K562 (cell line): ENCODE results near the gene PCDH18. TPM values are rescaled to one million over a fixed set of nuclear protein-coding genes. Genes with fewer than 3 reads are reported as not detected.

Experiments used
- ATAC-seq: fragments of 200-7000 bp; cut with Tn5 transposase; 3 replicates; pipeline ENCODE4 v1.9.1; 2020; ENCODE audit warnings: moderate library complexity
- BruUV-seq: library from RNA; stranded (reverse); fragments of 400-500 nt; replicated peaks from 2 replicates; lab custom pipeline; 2021; lab: Mats Ljungman, UMichigan
- CTCF ChIA-PET: fragments of 300-600 bp; formaldehyde crosslinking; extraction: SDS; loops from one replicate; lab custom pipeline; 2021; ENCODE audit warnings: low intra/inter-chr PET ratio; lab: Yijun Ruan, JAX
- POLR2A ChIA-PET: fragments of 300-600, 350-650 bp; sonication (Branson Sonifier 250); formaldehyde crosslinking; extraction: SDS; loops from one replicate; lab custom pipeline; 2021; ENCODE audit warnings: antibody characterized with exemption, inconsistent platforms; lab: Yijun Ruan, JAX
- DNase-seq, 4 experiments: peaks; one replicate each; pipeline versions ENCODE4 v3.0.0 to v3.0.0-alpha.2; 2011 to 2018; ENCODE audit warnings: low spot score in 3 of 4, mixed read lengths in 3 of 4; ENCODE audit errors: extremely low read depth in 1 of 4
- FAIRE-seq: peaks from 2 replicates; lab custom pipeline; 2011; peaks lifted over from hg19 to GRCh38; lab: Jason Lieb, UNC
- H2AFZ ChIP-seq: 2 replicates; pipeline ENCODE4 v1.6.0; 2011; ENCODE audit warnings: low read depth, low read length, control low read depth, inconsistent platforms
- H3K27ac ChIP-seq: fragments of 200-600 bp; 3 replicates; pipeline ENCODE4 v1.8.0; 2011; ENCODE audit warnings: low read depth, mild to moderate bottlenecking, control low read depth, inconsistent platforms, low read length, moderate library complexity, mixed read lengths; ENCODE audit errors: extremely low read depth
- H3K27me3 ChIP-seq, 2 experiments: fragments of 300-600 bp in 1 of 2; 2 replicates in 1 of 2; 3 replicates in 1 of 2; pipeline versions ENCODE4 v1.6.0 to v1.8.0; 2011; ENCODE audit warnings: inconsistent platforms in 2 of 2, low read length in 2 of 2, mild to moderate bottlenecking in 1 of 2, mixed read lengths in 1 of 2, moderate library complexity in 1 of 2; ENCODE audit not compliant: control insufficient read depth in 2 of 2, insufficient read depth in 2 of 2
- H3K36me3 ChIP-seq: fragments of 300-600 bp; 3 replicates; pipeline ENCODE4 v1.8.0; 2011; ENCODE audit warnings: mild to moderate bottlenecking, low read length, inconsistent platforms; ENCODE audit not compliant: control insufficient read depth, insufficient read depth
- H3K4me1 ChIP-seq, 2 experiments: fragments of 200-600 bp in 1 of 2; replicated peaks in 1 of 2; 2 replicates in 1 of 2; 3 replicates in 1 of 2; pipeline versions ENCODE4 v1.5.1 to v1.8.0; 2011; ENCODE audit warnings: inconsistent platforms in 2 of 2, low read length in 2 of 2, mild to moderate bottlenecking in 1 of 2, mixed read lengths in 1 of 2, moderate library complexity in 1 of 2; ENCODE audit not compliant: control insufficient read depth in 2 of 2, insufficient read depth in 2 of 2
- H3K4me2 ChIP-seq: 2 replicates; pipeline ENCODE4 v1.6.1; 2011; ENCODE audit warnings: low read length, control low read depth, inconsistent platforms, mixed read lengths; ENCODE audit not compliant: insufficient read depth
- H3K4me3 ChIP-seq: fragments of 200-600 bp; sonication (generic), shearing (Covaris generic); 2 replicates; pipeline ENCODE4 v1.5.1; 2016; ENCODE audit warnings: control low read depth, inconsistent platforms
- H3K79me2 ChIP-seq: fragments of 200-600 bp; 3 replicates; pipeline ENCODE4 v1.8.0; 2011; ENCODE audit warnings: low read length, inconsistent platforms; ENCODE audit not compliant: control insufficient read depth, insufficient read depth
- H3K9ac ChIP-seq, 2 experiments: 2 replicates each; pipeline versions ENCODE4 v1.6.0 to v1.6.1; 2011; ENCODE audit warnings: low read depth in 2 of 2, low read length in 2 of 2, control low read depth in 1 of 2, inconsistent platforms in 1 of 2, mild to moderate bottlenecking in 1 of 2, mixed read lengths in 1 of 2; ENCODE audit not compliant: insufficient read depth in 1 of 2
- H3K9me1 ChIP-seq: one replicate; pipeline ENCODE4 v1.6.0; 2011; ENCODE audit warnings: inconsistent platforms, mild to moderate bottlenecking, low read length, moderate library complexity; ENCODE audit not compliant: control insufficient read depth, insufficient read depth
- H3K9me3 ChIP-seq: replicated peaks from 2 replicates; pipeline ENCODE4 v1.5.1; 2011; ENCODE audit warnings: low read depth, low read length, inconsistent platforms; ENCODE audit not compliant: control insufficient read depth, insufficient read depth
- H4K20me1 ChIP-seq: replicated peaks from 2 replicates; pipeline ENCODE4 v1.6.1; 2011; ENCODE audit warnings: low read length, inconsistent platforms, mixed read lengths; ENCODE audit not compliant: control insufficient read depth, insufficient read depth
- AFF4 ChIP-seq: sonication (generic); formaldehyde crosslinking; IDR thresholded peaks from 2 replicates; pipeline ENCODE4 v1.8.0; 2023; ENCODE audit warnings: mild to moderate bottlenecking, missing genetic modification reagents
- BHLHE40 ChIP-seq: IDR thresholded peaks from 2 replicates; pipeline ENCODE4 v1.6.1; 2011; ENCODE audit warnings: low read length, improper control_type of control experiment
- NR1H2 ChIP-seq: sonication (generic); formaldehyde crosslinking; IDR thresholded peaks from 2 replicates; pipeline ENCODE4 v1.4.0; 2020; ENCODE audit warnings: mild to moderate bottlenecking, missing genetic modification reagents
- in situ Hi-C: fragments of 300-500 bp; cut with MboI; formaldehyde crosslinking; loops from 4 replicates; pipeline ENCODE4 v1.15.0; 2018; ENCODE audit warnings: inconsistent platforms, mixed read lengths
- intact Hi-C: fragments of 100-400 bp; cut with micrococcal nuclease; formaldehyde crosslinking; loops from 2 replicates; pipeline ENCODE4 v1.14.2; 2022
- polyA plus RNA-seq, 8 experiments: library from polyadenylated mRNA; depleted of rRNA in 4 of 8; stranded (reverse) in 5 of 8; unstranded in 3 of 8; fragments of >200 nt; fragmentation: Nextera tagmentation in 2 of 8; fragmentation: Illumina TruSeq in 1 of 8; extraction: Ambion mirVana in 2 of 8; extraction: Trizol in 1 of 8; gene quantifications; 2 replicates each; pipeline versions ENCODE4 v1.2.1 to v1.2.3, GENCODE V29; 2011 to 2014; ENCODE audit warnings: inconsistent platforms in 1 of 8, missing spikeins in 1 of 8
- total RNA-seq, 7 experiments: library from RNA; depleted of rRNA in 6 of 7; stranded (reverse); fragments of >200 nt in 6 of 7; fragmentation: Illumina TruSeq in 2 of 7; extraction: Trizol in 2 of 7; gene quantifications; 2 replicates each; pipeline versions ENCODE4 v1.2.1 to v1.2.3, GENCODE V29; 2011 to 2021; ENCODE audit warnings: low replicate concordance in 1 of 7

The PCDH18 gene
- total and polyA plus RNA-seq, 9 of the 15 experiments (the other 6 are each of a cell fraction or from before 2014, with no cell fraction given): 0.04 to 0.09 TPM; not detected in 7

DNA sequence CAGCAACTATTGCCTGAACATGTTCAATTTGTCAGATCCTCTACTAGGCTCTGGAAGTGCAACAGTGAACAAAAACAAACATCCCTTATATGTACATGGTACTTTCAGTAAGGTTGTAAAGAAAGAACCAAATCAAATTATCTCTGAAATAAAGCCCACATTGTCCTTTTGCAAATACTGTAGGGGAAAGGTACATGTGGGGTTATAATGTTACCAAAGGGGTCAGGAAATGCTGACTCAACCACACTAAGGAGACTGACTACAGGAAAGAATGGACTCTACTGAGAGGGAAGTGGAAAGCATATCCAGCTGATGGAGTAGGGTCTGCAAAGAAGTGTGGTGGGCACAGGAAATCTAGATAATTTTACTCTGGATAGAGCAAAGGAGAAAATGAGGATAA, 61.5 kb downstream of the PCDH18 start:
- no TSS peak for BruUV-seq
- intact Hi-C loops (no loop called here), in situ Hi-C loops (no loop called here)
- ChIA-PET CTCF (no interaction called here), POLR2A (no interaction called here)
- Histone ChIP-seq H3K4me1 (no peaks in the 10 kb centered on the region), H3K9ac (no peak overlapping the region), H3K4me2 (no peak overlapping the region), H3K27ac (no peak overlapping the region), H3K36me3 (no peaks in the 10 kb centered on the region), H4K20me1 (no peaks in the 10 kb centered on the region), H2AFZ (no peak overlapping the region), H3K9me3 (no peaks in the 10 kb centered on the region), H3K79me2 (no peaks in the 10 kb centered on the region), H3K9me1 (no peaks in the 10 kb centered on the region), H3K27me3 (no peaks in the 10 kb centered on the region), H3K4me3 (no peak overlapping the region)
- ATAC-seq (no peak), FAIRE-seq (no peak), DNase-seq (no peak)
- TF ChIP-seq BHLHE40: no peak
- TF ChIP-seq NR1H2 (CRISPR knock-in tag): no peak
- no peak for TF ChIP-seq AFF4
